HFFc6 (cell line): ENCODE data around the gene CTDSPL2. TPM values are rescaled to one million over a fixed set of nuclear protein-coding genes. Genes with fewer than 3 reads are reported as not detected.

Experiments used
- DNase-seq: peaks from one replicate; pipeline ENCODE4 v3.0.0-alpha.2; 2018
- H3K27ac Mint-ChIP-seq: 2 replicates; pipeline ENCODE4 v1.8.0; 2020; ENCODE audit warnings: mild to moderate bottlenecking, mixed read lengths
- H3K27me3 Mint-ChIP-seq: 2 replicates; pipeline ENCODE4 v1.8.0; 2021; ENCODE audit warnings: mild to moderate bottlenecking, moderate library complexity, mixed read lengths; ENCODE audit not compliant: insufficient read depth
- H3K36me3 Mint-ChIP-seq: 2 replicates; pipeline ENCODE4 v1.8.0; 2021; ENCODE audit warnings: low read depth, mixed read lengths
- H3K4me1 Mint-ChIP-seq: 2 replicates; pipeline ENCODE4 v1.8.0; 2020; ENCODE audit warnings: low read depth, mixed read lengths
- H3K4me3 Mint-ChIP-seq: 2 replicates; pipeline ENCODE4 v1.8.0; 2020; ENCODE audit warnings: mild to moderate bottlenecking, moderate library complexity, mixed read lengths
- H3K9me3 Mint-ChIP-seq: 2 replicates; pipeline ENCODE4 v1.8.0; 2020; ENCODE audit warnings: mild to moderate bottlenecking, mixed read lengths
- CTCF ChIP-seq: fragments of 200-600 bp; sonication (generic); IDR thresholded peaks from 2 replicates; pipeline ENCODE4 v1.5.0; 2021; ENCODE audit warnings: antibody characterized with exemption, mild to moderate bottlenecking
- total RNA-seq, 6 experiments: library from RNA; stranded (reverse); fragmentation: NEBNext Ultra II Directional; extraction: Animal tissue kit (Norgen Biotek cat#: 25700); gene quantifications; 2 replicates in 1 of 6; 3 replicates in 5 of 6; pipeline ENCODE4 v1.2.3, GENCODE V29; 2021

The CTDSPL2 gene
- total RNA-seq, 6 experiments from 2014 or later: 19.8 to 32.7 (median 30.6) TPM

DNA sequence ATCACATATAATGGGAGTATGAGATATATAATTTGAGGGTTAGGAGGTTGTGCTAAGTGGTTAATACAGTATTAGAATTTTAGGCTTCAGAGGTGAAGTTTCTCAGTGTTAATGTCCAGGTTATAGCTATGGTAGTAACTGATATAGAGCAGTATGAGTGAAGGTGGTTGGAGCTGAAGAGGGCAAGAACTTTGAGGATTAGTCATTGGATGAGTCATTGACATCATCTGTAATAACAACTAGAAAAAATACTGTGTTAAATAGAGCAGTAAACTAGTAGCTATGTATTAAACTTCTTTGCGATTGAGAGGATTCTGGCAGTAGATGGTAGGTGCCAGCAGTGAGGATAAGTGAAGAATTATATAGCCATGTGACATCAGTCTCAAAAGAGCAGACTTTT, 62.0 kb downstream of the CTDSPL2 start:
- TF ChIP-seq CTCF: no peak
- H3K9me3 Mint-ChIP-seq: no peaks in the 10 kb centered on the region
- H3K36me3 Mint-ChIP-seq: peaks cover 20% of the 10 kb centered on the region
- H3K27ac Mint-ChIP-seq: peak overlapping the region; percentile 79
- peak; percentile 79 for DNase-seq
- H3K27me3 Mint-ChIP-seq: peaks cover 2% of the 10 kb centered on the region; the same call in 1 of the 2 replicates
- H3K4me3 Mint-ChIP-seq: peak overlapping the region; percentile 56
- peaks cover 44% of the 10 kb centered on the region for H3K4me1 Mint-ChIP-seq

DNA sequence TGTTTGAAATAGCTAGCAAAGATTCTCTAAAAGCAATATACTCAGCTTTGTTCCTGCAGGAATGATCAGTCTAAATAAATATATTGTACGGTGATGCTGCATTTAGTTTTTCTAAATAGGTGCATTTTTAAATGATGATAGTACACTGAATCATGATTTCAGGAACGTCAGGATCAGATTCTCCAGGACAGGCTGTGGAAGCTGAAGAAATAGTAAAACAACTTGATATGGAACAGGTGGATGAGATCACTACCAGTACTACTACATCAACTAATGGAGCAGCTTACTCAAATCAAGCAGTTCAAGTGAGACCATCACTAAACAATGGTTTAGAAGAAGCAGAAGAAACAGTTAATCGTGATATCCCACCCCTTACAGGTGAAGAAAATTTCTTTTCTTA, 63.2 kb downstream of the CTDSPL2 start:
- H3K4me3 Mint-ChIP-seq: no peak overlapping the region
- peaks cover 20% of the 10 kb centered on the region for H3K36me3 Mint-ChIP-seq
- DNase-seq: peak; percentile 10
- TF ChIP-seq CTCF: no peak
- H3K27ac Mint-ChIP-seq: no peak overlapping the region; the same call in none of the 2 replicates
- H3K27me3 Mint-ChIP-seq: peaks cover 2% of the 10 kb centered on the region; the same call in 1 of the 2 replicates
- H3K4me1 Mint-ChIP-seq: peaks cover 44% of the 10 kb centered on the region
- H3K9me3 Mint-ChIP-seq: no peaks in the 10 kb centered on the region

GRCh38 chr15:44492040-44492439, 64.6 kb downstream of the CTDSPL2 start:
- TF ChIP-seq CTCF: no peak
- Mint-ChIP-seq H3K27me3 (peaks cover 2% of the 10 kb centered on the region; the same call in 1 of the 2 replicates), H3K27ac (no peak overlapping the region), H3K4me3 (no peak overlapping the region), H3K36me3 (peaks cover 26% of the 10 kb centered on the region), H3K4me1 (peaks cover 44% of the 10 kb centered on the region), H3K9me3 (no peaks in the 10 kb centered on the region)
- no peak for DNase-seq

DNA sequence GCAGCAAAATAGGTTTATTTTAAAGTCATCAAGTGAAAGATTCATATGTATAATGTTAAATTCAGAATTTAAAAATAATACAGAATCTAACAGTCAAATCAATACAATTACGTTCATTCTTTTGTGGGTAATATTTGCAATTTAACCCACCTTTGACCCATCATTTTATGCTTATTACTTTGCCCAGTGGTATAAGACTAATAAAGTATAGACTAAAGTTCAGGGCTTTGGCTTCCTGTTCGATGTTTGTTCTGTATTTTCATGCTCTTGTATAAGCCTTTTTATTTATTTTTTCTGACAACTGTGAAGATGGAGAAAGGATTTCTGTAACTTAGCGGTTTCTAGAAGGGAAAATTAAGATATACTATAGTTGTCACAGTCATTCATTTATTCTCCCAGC, 65.2 kb downstream of the CTDSPL2 start:
- peaks cover 20% of the 10 kb centered on the region for H3K36me3 Mint-ChIP-seq
- no peaks in the 10 kb centered on the region for H3K27me3 Mint-ChIP-seq
- H3K27ac Mint-ChIP-seq: no peak overlapping the region
- no peaks in the 10 kb centered on the region for H3K9me3 Mint-ChIP-seq
- TF ChIP-seq CTCF: no peak
- DNase-seq: no peak
- no peak overlapping the region for H3K4me3 Mint-ChIP-seq
- peaks cover 39% of the 10 kb centered on the region for H3K4me1 Mint-ChIP-seq

DNA sequence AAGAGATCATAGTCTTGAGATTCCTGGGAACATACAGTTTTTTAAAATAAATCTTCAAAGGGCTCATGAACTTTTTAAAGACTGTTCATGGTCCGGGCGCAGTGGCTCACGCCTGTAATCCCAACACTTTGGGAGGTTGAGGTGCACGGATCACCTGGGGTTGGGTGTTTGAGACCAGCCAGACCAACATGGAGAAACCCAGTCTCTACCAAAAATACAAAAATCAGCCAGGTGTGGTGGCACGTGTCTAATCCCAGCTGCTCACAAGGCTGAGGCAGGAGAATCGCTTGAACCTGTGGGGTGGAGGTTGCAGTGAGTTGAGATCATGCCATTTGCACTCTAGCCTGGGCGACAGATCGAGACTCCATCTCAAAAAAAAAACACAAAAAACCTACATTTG, 68.1 kb downstream of the CTDSPL2 start:
- peaks cover 18% of the 10 kb centered on the region for H3K36me3 Mint-ChIP-seq
- H3K27me3 Mint-ChIP-seq: no peaks in the 10 kb centered on the region
- no peaks in the 10 kb centered on the region for H3K9me3 Mint-ChIP-seq
- no peak for TF ChIP-seq CTCF
- peaks cover 10% of the 10 kb centered on the region for H3K4me1 Mint-ChIP-seq
- no peak overlapping the region for H3K4me3 Mint-ChIP-seq
- no peak overlapping the region for H3K27ac Mint-ChIP-seq
- DNase-seq: no peak

- Mint-ChIP-seq H3K4me1 (no peaks in the 10 kb centered on the region), H3K27ac (no peak overlapping the region; the same call in 1 of the 2 replicates), H3K36me3 (peaks cover 19% of the 10 kb centered on the region), H3K9me3 (no peaks in the 10 kb centered on the region), H3K27me3 (peaks cover 1% of the 10 kb centered on the region; the same call in 1 of the 2 replicates), H3K4me3 (no peak overlapping the region)
- no peak for DNase-seq
- TF ChIP-seq CTCF: no peak
Observed at GRCh38 chr15:44500555-44500954, 73.1 kb downstream of the CTDSPL2 start.
